ENCODE data around the gene ELP4.

GRCh38 chr11:31790649-31791048 lies 281.1 kb downstream of the ELP4 start:
- TF ChIP-seq CTCF (IDR thresholded peaks at IDR 0.05) (no peak), POLR2A (IDR thresholded peaks at IDR 0.05) (no peak)
